Neutrophil (primary cell): Measurements from ENCODE around the gene GPN2.

ENCODE experiments used
- H3K27ac ChIP-seq: fragments of 200-600 bp; sonication (generic); 2 replicates; pipeline ENCODE4 v1.5.1; 2016; ENCODE audit warnings: mild to moderate bottlenecking, moderate library complexity
- H3K27me3 ChIP-seq: fragments of 200-600 bp; sonication (generic); 2 replicates; pipeline ENCODE4 v1.6.0; 2016; ENCODE audit warnings: mild to moderate bottlenecking
- H3K36me3 ChIP-seq: fragments of 200-600 bp; sonication (generic); 2 replicates; pipeline ENCODE4 v1.5.1; 2017
- H3K4me1 ChIP-seq, 2 experiments: fragments of 200-600 bp in 1 of 2; sonication (generic) in 1 of 2; 1 replicate in 1 of 2; 2 replicates in 1 of 2; pipeline versions ENCODE4 v1.5.1 to v1.6.1; 2013 to 2016; ENCODE audit warnings: low read depth in 1 of 2, low read length in 1 of 2, mild to moderate bottlenecking in 1 of 2, moderate library complexity in 1 of 2; ENCODE audit not compliant: control insufficient read depth in 1 of 2, insufficient read depth in 1 of 2
- H3K4me3 ChIP-seq, 2 experiments: fragments of 200-600 bp in 1 of 2; sonication (generic) in 1 of 2; 1 replicate in 1 of 2; 2 replicates in 1 of 2; pipeline ENCODE4 v1.5.1; 2013 to 2016; ENCODE audit warnings: low read depth in 1 of 2, low read length in 1 of 2, mild to moderate bottlenecking in 1 of 2, moderate library complexity in 1 of 2
- H3K9me3 ChIP-seq: fragments of 200-600 bp; sonication (generic); 2 replicates; pipeline ENCODE4 v1.5.1; 2016
- TF ChIP-seq, protein P1 (sequence below): fragments of 200-600 bp; sonication (generic); IDR thresholded peaks from 2 replicates; pipeline ENCODE4 v1.5.1; 2016; ENCODE audit warnings: antibody characterized with exemption

GPN2 gene

DNA sequence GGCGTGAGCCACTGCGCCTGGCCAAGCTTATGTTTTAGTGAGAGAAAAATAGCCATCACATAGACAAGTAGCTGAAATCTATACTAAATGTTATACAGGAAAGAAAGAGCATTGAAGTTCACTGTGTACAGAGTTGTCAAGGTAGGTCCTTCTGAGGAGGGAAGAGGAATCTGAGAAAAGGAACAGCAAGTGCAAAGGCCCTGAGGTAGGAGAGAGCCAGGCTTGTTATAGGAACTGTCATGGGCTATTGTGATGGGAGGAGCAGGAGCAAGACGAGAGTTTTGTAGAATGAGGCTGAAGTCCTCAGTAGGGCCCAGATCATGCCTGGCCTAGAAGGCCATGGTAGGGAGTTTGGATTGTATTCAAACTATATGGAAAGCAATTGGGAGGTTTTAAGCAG, 59.0 kb downstream of the GPN2 start:
- H3K4me1 ChIP-seq, result peaks cover 81 to 88% of the 10 kb centered on the region in 2 experiments

DNA sequence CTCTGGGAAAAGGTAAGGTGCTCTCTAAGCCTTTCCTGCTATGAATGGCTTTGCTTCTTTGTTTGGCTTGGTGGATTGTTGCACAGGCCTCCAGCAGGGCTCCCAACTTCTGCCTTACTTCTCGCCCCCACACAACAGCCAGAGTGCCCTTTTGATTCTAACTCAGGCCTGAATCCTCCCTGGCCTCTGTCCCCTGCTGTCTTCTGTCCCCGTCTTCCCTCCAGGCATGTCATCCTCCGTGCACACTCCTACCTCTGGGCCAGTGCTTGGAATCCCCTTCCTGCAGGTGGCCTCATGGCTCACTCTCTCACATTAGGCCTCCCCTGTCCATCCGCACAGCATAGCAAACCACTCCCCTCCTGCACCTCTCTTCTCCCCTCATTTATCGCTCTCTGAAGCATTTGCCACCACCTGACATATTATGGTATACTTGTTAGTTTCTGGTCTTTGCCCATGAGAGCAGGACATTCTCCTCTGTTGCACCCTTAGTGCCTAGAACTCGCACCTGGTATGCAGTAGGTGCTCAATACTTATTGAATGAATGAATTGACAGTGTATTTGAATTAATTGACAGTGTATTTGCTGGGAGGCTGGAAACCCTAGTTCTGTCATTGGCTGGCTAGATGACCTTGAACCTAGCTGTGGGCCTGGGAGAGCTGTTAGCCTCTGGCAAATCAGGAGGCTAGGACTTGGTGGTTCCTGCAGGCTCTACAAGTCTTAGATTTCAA, 60.7 kb downstream of the GPN2 start:
- Histone ChIP-seq H3K27me3 (no peaks in the 10 kb centered on the region), H3K9me3 (no peaks in the 10 kb centered on the region), H3K36me3 (peaks cover 38% of the 10 kb centered on the region), H3K4me1 (peaks cover 71 to 80% of the 10 kb centered on the region in 2 experiments), H3K4me3 (peak overlapping the region; percentile 76 to 100), H3K27ac (peak overlapping the region; percentile 93)
- TF ChIP-seq, protein P1, sequence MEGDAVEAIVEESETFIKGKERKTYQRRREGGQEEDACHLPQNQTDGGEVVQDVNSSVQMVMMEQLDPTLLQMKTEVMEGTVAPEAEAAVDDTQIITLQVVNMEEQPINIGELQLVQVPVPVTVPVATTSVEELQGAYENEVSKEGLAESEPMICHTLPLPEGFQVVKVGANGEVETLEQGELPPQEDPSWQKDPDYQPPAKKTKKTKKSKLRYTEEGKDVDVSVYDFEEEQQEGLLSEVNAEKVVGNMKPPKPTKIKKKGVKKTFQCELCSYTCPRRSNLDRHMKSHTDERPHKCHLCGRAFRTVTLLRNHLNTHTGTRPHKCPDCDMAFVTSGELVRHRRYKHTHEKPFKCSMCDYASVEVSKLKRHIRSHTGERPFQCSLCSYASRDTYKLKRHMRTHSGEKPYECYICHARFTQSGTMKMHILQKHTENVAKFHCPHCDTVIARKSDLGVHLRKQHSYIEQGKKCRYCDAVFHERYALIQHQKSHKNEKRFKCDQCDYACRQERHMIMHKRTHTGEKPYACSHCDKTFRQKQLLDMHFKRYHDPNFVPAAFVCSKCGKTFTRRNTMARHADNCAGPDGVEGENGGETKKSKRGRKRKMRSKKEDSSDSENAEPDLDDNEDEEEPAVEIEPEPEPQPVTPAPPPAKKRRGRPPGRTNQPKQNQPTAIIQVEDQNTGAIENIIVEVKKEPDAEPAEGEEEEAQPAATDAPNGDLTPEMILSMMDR, result no peak

More for the DNA sequence above, 59.0 kb downstream of the GPN2 start:
- Histone ChIP-seq H3K36me3 (peaks cover 55% of the 10 kb centered on the region), H3K27me3 (no peaks in the 10 kb centered on the region), H3K9me3 (no peaks in the 10 kb centered on the region), H3K4me3 (peak overlapping the region; percentile 76 to 100), H3K27ac (peak overlapping the region; percentile 93)
- TF ChIP-seq, protein P1, result no peak

DNA sequence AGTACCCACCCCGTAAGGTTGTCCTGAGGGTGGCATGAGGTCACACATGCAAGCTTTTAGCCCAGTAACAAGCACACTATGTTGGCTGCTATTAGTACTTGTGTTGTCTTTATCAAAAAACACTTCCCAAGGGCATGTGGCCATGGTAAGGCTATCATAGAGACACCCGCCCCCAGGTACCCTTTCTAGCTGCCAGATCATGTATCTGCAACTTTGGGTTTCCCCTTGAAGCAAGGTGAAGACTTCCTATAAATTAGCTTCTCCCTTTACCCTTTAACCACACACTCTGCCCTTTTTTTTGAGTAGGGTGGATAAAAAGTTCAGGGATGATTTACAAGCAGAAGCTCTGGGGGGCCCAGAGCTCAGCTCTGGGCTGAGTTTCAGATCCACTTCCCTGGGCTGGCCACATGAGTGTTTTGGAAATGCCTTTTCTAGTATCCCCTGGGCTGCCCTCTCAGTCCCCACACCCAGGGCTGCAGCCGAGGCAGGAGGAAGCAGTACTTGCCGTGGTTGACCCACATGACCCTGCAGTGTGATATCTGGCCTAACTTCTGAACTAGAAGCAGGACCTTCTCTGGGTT, 61.6 kb downstream of the GPN2 start:
- Histone ChIP-seq H3K4me1 (peaks cover 63 to 75% of the 10 kb centered on the region in 2 experiments), H3K27ac (peak overlapping the region; percentile 93), H3K27me3 (no peaks in the 10 kb centered on the region), H3K36me3 (peaks cover 31% of the 10 kb centered on the region), H3K4me3 (peak overlapping the region; percentile 76 to 100), H3K9me3 (no peaks in the 10 kb centered on the region)
- TF ChIP-seq, protein P1, result no peak

DNA sequence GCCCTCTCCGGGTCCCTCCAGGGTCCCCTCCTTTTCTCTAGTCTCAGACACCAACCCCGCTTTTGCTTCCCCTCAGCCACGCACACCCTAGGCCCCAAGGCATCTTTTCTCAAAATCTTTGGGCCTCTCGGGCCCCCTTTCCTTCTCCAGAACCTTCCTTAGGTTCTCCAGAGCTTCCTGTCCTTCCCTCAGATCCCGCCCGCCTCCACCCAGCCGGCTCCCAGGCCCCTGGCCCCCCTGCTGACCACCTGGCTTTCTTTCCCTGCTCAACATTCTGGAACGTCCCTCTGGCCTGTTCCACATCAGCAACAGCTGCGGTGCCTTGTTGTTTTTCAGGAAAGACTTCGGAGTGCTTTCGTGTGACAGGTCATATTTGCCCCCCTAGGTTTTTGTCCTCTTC, 62.4 kb downstream of the GPN2 start:
- TF ChIP-seq, protein P1, result no peak
- H3K4me1 ChIP-seq, result peaks cover 56 to 67% of the 10 kb centered on the region in 2 experiments
- H3K27ac ChIP-seq, result peak overlapping the region; percentile 93
- H3K9me3 ChIP-seq, result no peaks in the 10 kb centered on the region
- H3K4me3 ChIP-seq, result peak overlapping the region; percentile 76 to 100
- peaks cover 23% of the 10 kb centered on the region for H3K36me3 ChIP-seq
- H3K27me3 ChIP-seq, result no peaks in the 10 kb centered on the region

DNA sequence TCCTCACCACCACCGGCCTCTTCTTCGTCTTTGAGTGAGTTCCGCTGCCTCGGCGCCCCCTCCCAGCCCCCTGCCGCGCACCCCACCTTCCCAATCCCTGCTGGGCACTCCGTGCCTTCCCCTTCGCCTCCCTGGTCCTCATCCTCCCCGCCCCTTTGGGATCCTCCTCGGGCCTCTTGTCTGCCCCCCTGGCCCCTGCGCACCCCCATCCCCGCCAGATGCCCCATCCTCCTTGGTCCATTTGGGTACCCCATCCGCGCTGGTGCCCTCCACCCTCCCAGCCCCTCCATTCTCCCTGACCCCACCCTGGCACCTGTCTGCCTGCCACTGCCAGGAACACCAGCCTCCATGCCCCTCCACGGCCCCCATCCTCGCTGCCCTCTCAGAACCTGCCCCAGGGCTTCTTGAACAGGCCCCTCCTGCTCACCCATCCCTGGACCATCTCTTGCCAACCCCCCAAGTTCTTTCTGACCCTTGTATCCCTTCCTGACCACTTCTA, 62.9 kb downstream of the GPN2 start:
- TF ChIP-seq, protein P1, result no peak
- peaks cover 51 to 62% of the 10 kb centered on the region in 2 experiments for H3K4me1 ChIP-seq
- H3K27me3 ChIP-seq, result no peaks in the 10 kb centered on the region
- peak overlapping the region; percentile 93 for H3K27ac ChIP-seq
- peak overlapping the region; percentile 76 to 100 for H3K4me3 ChIP-seq
- H3K36me3 ChIP-seq, result peaks cover 18% of the 10 kb centered on the region
- no peaks in the 10 kb centered on the region for H3K9me3 ChIP-seq
